ENCODE results near the gene ARHGEF38.

- TF ChIP-seq CTCF (conservative IDR thresholded peaks at IDR 0.05; ENCODE audit: low read depth, low read length), result no peak
- TF ChIP-seq EZH2 (IDR thresholded peaks at IDR 0.05; ENCODE audit: borderline replicate concordance, low read depth, low read length, poor library complexity, severe bottlenecking), result no peak
Observed at GRCh38 chr4:105657117-105657765, 104.8 kb downstream of the ARHGEF38 start.
